ENCODE data around the gene TBL1X. TPM values are rescaled to one million over a fixed set of nuclear protein-coding genes. Genes with fewer than 3 reads are reported as not detected.

Gene TBL1X
- polyA plus RNA-seq, 1 donor (not counting 4 experiments of a cell fraction or from before 2014, with no cell fraction given), result 2.2 TPM

DNA sequence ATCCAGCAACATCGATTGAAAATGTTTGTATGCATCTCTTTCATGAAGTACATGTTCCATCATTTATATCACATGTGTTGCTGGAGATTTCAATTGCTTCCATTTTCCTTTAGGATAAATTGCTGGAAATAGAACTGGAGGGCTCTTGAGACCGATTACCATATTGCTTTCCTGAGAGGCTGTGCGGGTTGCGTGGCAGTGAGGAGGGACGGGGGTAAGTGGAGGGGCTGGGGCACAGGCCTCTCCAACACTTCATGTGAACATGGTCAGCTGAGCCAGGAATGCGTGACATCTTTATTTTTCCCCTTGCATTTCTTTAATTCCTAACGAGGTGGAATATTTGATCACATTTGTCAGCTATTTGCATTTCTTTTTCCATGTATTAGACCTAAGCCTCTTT lies 144.6 kb downstream of the TBL1X start:
- FAIRE-seq, result no peak
- Histone ChIP-seq H3K4me2 (ENCODE audit: control insufficient read depth, extremely low read depth, insufficient read depth, low read depth, low read length) (no peak overlapping the region), H3K9ac (ENCODE audit: control insufficient read depth, extremely low read depth, insufficient read depth, low read length) (no peak overlapping the region), H3K4me3 (ENCODE audit: control insufficient read depth in 2 of 3, extremely low read depth in 1 of 3, insufficient read depth in 2 of 3, low read depth in 1 of 3, low read length in 3 of 3) (no peak overlapping the region), H3K36me3 (ENCODE audit: control insufficient read depth in 2 of 2, extremely low read depth in 1 of 2, insufficient read depth in 2 of 2, low read length in 2 of 2) (no peaks in the 10 kb centered on the region), H3K27me3 (ENCODE audit: control insufficient read depth, extremely low read depth, insufficient read depth, low read length) (no peaks in the 10 kb centered on the region), H3K9me3 (ENCODE audit: control insufficient read depth, low read depth, low read length) (no peaks in the 10 kb centered on the region), H3K4me1 (ENCODE audit: control insufficient read depth, extremely low read depth, insufficient read depth, low read length) (peaks cover 3% of the 10 kb centered on the region), H3K79me2 (ENCODE audit: control insufficient read depth, insufficient read depth, low read length) (no peaks in the 10 kb centered on the region), H2AFZ (ENCODE audit: control insufficient read depth, low read length) (no peak overlapping the region), H4K20me1 (ENCODE audit: control insufficient read depth, extremely low read depth, insufficient read depth, low read length) (no peaks in the 10 kb centered on the region), H3K27ac (ENCODE audit: control insufficient read depth, insufficient read depth, low read length) (no peak overlapping the region), H3K9me1 (ENCODE audit: control insufficient read depth, extremely low read depth, insufficient read depth, low read length) (no peaks in the 10 kb centered on the region)
- no peak for TF ChIP-seq EZH2 (IDR thresholded peaks at IDR 0.05; ENCODE audit: low read length)
- TF ChIP-seq, protein P1, sequence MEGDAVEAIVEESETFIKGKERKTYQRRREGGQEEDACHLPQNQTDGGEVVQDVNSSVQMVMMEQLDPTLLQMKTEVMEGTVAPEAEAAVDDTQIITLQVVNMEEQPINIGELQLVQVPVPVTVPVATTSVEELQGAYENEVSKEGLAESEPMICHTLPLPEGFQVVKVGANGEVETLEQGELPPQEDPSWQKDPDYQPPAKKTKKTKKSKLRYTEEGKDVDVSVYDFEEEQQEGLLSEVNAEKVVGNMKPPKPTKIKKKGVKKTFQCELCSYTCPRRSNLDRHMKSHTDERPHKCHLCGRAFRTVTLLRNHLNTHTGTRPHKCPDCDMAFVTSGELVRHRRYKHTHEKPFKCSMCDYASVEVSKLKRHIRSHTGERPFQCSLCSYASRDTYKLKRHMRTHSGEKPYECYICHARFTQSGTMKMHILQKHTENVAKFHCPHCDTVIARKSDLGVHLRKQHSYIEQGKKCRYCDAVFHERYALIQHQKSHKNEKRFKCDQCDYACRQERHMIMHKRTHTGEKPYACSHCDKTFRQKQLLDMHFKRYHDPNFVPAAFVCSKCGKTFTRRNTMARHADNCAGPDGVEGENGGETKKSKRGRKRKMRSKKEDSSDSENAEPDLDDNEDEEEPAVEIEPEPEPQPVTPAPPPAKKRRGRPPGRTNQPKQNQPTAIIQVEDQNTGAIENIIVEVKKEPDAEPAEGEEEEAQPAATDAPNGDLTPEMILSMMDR (optimal IDR thresholded peaks at IDR 0.05 in 1 of 3, IDR thresholded peaks at IDR 0.05 in 1 of 3, conservative IDR thresholded peaks at IDR 0.05 in 1 of 3; ENCODE audit: extremely low read depth in 1 of 3, insufficient read depth in 2 of 3, low read length in 3 of 3), result no peak
- no peak for DNase-seq (ENCODE audit: low read depth, low spot score)
- dilution Hi-C loops (cut with MboI; ENCODE audit: extremely low pct_ligation_motif_present, low sequenced_read_pairs), result no loop called here

DNA sequence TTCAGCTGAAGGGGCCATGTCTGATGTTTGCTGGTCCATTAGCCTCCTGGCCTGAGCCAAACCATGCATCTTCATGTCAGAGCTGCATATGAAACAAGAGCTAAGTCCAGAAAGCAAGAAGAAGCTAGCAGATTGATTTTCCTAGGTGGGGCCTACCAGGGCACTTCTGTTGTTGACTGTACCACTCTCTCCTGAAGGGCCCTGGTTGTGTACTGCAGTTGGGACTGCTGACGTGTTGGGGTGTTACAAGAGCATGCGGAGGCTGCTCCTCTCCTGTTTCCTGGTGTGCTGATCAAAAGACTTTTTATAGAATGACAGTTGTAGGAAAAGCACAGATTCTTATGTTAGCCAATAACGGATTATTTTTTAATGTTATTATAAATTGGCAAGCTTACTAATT lies 145.1 kb downstream of the TBL1X start:
- dilution Hi-C loops (cut with MboI; ENCODE audit: extremely low pct_ligation_motif_present, low sequenced_read_pairs), result no loop called here
- no peak for FAIRE-seq
- H3K4me2 ChIP-seq (ENCODE audit: control insufficient read depth, extremely low read depth, insufficient read depth, low read depth, low read length), result no peak overlapping the region
- no peaks in the 10 kb centered on the region for H3K9me1 ChIP-seq (ENCODE audit: control insufficient read depth, extremely low read depth, insufficient read depth, low read length)
- H3K4me3 ChIP-seq (ENCODE audit: control insufficient read depth in 2 of 3, extremely low read depth in 1 of 3, insufficient read depth in 2 of 3, low read depth in 1 of 3, low read length in 3 of 3), result no peak overlapping the region
- no peaks in the 10 kb centered on the region for H3K79me2 ChIP-seq (ENCODE audit: control insufficient read depth, insufficient read depth, low read length)
- TF ChIP-seq, protein P1 (optimal IDR thresholded peaks at IDR 0.05 in 1 of 3, IDR thresholded peaks at IDR 0.05 in 1 of 3, conservative IDR thresholded peaks at IDR 0.05 in 1 of 3; ENCODE audit: extremely low read depth in 1 of 3, insufficient read depth in 2 of 3, low read length in 3 of 3), result no peak
- TF ChIP-seq EZH2 (IDR thresholded peaks at IDR 0.05; ENCODE audit: low read length), result no peak
- H4K20me1 ChIP-seq (ENCODE audit: control insufficient read depth, extremely low read depth, insufficient read depth, low read length), result no peaks in the 10 kb centered on the region
- no peaks in the 10 kb centered on the region for H3K9me3 ChIP-seq (ENCODE audit: control insufficient read depth, low read depth, low read length)
- peaks cover 3% of the 10 kb centered on the region for H3K4me1 ChIP-seq (ENCODE audit: control insufficient read depth, extremely low read depth, insufficient read depth, low read length)
- DNase-seq (ENCODE audit: low read depth, low spot score), result no peak
- no peak overlapping the region for H3K27ac ChIP-seq (ENCODE audit: control insufficient read depth, insufficient read depth, low read length)
- no peak overlapping the region for H3K9ac ChIP-seq (ENCODE audit: control insufficient read depth, extremely low read depth, insufficient read depth, low read length)
- H3K36me3 ChIP-seq (ENCODE audit: control insufficient read depth in 2 of 2, extremely low read depth in 1 of 2, insufficient read depth in 2 of 2, low read length in 2 of 2), result no peaks in the 10 kb centered on the region
- H3K27me3 ChIP-seq (ENCODE audit: control insufficient read depth, extremely low read depth, insufficient read depth, low read length), result no peaks in the 10 kb centered on the region
- no peak overlapping the region for H2AFZ ChIP-seq (ENCODE audit: control insufficient read depth, low read length)

All from keratinocyte (primary cell).